HG02852 (cell line): ENCODE results near the gene OSTF1.

Source experiments
- ATAC-seq: cut with Tn5 transposase; IDR thresholded peaks from one replicate; pipeline ENCODE4 v1.9.1; 2021; ENCODE audit warnings: mild to moderate bottlenecking, moderate library complexity; ENCODE audit not compliant: unreplicated experiment

The OSTF1 gene, protein sequence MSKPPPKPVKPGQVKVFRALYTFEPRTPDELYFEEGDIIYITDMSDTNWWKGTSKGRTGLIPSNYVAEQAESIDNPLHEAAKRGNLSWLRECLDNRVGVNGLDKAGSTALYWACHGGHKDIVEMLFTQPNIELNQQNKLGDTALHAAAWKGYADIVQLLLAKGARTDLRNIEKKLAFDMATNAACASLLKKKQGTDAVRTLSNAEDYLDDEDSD

DNA sequence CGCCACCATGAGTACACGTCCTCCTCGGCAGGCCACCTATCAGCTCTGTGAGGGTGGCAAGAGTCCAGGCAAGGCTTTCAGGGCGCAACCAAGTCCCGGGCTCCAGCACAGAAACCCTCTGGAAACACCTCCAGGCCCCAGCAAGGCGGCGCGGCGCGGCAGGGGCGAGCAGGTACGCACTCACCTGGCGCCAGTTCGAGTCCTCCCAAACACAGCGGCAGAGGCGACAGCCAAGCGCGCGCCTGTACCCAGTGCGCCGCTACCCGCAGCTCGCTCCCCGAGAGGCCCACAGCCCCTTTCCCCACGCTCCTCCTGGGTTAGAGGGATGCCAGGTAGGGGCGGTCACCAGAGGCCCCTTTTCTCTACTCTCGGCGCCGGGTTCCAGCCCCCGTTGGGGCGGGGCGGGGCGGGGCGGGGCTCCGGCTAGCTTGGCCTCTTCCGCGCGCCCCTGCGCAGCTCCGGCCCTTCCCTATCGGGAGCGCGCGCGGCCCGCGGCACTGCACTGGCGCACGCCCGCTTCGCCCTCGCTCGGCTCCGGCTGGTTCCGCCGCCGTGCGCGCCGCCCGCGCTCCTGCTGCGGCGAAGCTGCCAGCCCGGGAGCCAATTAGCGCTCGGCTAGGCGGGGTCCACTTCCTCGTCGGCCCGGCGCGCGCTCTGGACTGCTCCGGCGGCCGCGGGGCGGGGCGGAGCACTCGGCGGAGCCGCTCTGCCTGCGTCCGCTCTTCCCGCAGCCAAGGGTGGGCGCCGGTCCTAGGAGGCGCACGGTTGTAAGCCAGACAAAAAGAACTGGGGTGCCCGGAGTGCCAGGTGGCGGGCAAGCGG is at the start of gene OSTF1, which contains the start of gene NMRK1:
Gene OSTF1, plus strand, starts transcription at position 691 of the 822 bp plus-strand sequence. CDS start 179 bp downstream, outside the sequence.
Gene NMRK1, minus strand, starts transcription at position 332 of the 822 bp plus-strand sequence. CDS start 5,040 bp downstream, outside the sequence.
- peak; percentile 86 for ATAC-seq

DNA sequence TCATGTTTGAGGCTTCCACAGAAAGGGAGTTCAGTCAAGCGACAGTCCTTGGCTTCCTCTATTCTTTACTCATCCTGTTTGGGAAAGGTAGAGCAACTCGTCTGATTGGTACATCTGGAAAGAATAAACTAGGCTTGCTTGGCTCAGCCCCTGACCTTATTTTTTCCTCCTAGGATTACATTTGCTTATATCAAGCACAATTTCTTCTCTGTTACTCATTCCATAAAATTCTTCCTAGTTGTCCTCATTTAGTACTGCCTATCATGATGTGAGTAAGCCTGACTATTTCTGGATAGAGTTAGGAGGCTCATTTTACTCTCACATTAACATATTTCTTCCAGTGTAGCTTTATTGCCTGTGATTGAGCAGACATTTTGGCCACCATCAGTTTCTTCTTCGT is 49.3 kb upstream of the OSTF1 start:
- ATAC-seq, result no peak

DNA sequence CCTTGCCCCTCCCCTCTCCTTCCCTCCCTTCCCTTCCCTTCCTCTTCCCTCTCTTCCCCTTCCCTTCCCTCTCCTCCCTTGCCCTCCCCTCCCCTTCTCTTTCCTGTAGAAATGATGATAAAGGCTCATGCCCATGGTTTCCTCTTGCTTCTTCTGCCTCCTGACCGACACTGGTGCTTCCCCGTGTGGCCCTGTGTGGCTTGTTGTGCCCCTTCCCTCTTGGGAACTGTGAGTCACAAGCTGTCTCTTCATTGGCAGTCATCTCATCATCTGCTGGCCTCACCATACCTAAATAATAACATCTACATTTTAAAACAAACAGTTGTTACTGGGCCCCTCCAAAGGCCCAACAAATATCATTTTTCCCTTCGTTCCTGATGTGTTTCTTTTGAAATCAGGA is 48.5 kb upstream of the OSTF1 start:
- no peak for ATAC-seq

DNA sequence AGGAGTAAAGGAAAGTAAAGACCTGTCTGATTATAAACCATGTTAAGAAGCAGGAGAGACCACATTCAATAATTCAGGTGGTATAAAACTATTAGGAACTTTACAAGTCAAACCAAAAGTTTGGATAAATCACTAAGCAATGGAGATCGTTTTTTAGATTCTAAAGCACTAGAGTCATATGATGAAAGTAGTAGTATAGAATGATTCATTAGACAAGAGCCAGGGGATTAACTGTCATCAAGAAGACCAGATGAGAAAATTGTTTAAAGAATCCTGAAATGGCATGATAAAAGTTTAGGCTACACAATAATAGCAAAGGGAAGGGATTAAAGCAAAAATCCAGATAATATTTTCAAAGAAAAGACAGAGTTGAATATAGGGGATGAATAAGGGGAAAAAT is 47.3 kb upstream of the OSTF1 start:
- no peak for ATAC-seq

DNA sequence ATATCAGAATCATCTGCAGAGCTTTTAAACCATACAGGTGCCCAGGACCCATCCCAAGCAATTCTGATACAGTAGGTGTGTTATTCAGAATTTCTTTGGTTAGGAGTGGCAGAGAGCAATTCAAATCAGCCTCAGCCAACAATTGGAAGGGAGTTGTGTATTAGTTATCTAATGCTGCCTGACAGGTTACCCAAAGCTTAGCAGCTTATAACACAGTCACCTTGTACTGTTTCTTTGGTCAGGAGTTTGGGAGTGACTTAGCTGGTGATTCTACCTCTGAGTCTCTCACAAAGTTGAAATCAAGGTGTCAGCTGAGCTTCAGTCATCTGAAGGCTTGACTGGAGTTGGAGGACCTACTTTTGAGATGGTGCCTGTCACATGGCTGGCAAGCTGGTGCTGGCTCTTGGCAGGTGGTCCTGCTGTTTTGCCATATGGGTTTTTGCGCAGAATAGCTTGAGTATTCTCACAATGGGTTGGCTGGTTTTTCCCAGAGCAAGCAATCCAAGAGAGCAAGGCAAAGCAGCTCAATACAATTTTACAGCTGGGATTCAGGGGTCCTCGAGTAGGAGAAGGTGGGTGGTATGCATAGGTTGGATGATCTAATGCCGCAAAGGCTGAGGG is 41.5 kb upstream of the OSTF1 start:
- no peak for ATAC-seq

DNA sequence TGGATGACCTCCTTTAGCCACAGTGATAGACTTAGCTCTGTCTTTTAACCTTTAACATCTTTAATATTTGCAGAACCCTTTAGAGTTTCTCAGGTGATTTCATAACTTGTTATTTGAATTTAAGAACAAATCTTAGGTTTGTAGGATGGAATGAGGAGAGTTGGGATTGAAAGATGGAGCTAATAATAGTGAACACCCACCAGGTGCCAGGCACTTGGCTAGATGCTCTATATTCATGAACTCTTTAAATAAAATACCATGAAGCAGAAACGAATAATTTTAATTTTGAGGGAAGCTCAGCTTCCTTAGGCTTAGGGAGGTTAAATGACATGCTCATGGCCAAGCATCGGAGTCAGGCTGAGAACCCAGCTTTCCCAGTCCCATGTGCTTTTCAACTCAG is 40.8 kb upstream of the OSTF1 start:
- no peak for ATAC-seq

DNA sequence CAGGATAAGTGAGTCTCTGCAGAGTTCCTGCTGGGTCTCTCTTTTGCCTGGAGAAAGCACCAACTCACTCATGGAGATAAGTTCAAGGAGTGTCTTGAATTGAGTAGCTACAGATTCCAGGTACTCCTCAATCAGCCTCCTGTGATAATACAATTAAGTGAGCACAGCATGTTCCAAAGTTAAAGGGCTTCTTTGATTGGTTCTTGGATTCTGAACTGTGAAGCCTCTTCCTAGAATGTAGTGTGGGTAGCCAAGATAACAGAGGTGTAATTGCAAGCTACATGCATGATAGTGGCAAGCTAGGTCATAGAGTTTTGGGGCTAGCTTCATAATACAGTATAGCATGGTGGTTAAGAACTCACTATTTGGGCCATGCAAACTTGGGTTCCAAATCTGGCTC is 37.0 kb upstream of the OSTF1 start:
- ATAC-seq, result no peak

DNA sequence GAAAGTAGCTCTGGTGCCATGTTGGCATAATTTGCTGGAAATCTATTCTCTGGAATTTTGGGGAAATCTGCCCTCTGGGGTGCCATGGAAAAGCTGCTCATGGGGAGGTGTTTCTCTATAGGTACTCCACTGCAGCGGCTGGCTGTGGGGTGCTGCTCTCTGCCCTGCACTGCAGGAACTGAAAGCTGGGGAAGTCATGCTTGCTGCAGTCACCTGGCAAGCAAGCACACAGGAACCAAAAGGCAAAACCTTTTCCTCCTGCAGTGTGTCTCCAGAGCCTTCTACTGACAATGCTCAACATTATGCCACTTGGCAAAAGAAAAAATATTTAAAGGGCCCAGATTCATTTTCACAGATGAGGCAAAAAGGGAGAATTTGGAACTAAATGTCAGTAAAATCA is 34.4 kb upstream of the OSTF1 start:
- ATAC-seq, result peak; percentile 99

DNA sequence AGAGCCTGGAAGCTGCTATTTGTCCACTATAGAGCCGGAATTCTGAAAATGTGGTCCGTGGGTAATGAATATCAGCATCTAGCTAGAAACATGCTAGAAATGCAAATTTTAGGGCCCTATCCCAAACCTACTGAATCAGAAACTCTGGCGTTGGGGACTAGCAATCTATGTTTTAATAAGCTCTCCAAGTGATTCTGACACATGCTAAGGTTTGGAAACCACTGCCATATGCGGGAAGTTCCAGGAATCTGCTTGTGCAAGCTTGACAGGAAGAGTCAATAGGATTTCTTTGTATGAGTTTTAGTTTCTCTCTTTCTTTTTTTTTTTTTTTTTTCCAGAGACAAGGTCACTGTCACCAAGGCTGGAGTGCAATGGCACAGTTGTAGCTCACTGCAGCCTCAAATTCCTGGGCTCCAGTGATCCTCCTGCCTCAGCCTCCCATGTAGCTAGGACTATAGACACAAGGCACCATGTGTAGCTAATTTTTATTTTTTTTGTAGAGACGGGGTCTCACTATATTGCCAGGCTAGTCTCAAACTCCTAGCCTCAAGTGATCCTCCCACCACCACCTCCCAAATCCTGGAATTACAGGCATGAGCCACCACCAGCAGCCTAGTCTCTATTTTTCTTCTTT is 33.8 kb upstream of the OSTF1 start:
- no peak for ATAC-seq

DNA sequence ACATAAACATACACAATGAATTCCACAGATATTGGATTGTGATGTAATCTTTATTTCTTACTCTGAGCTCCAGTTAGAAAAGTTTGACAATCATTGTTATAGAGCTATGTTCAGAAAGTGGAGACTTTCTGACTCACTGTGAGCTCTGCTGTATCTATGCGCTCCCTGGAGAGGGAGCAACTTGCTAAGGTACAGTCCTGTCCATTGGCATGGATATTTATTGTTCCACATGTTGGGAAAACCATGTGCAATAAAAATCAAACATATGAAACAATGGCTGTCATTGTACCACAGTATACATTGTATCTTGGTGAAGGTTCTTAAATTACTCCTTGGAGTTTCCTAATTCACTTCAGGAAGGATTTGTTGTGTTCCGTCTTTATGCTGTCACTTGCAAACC is 27.1 kb upstream of the OSTF1 start:
- no peak for ATAC-seq

DNA sequence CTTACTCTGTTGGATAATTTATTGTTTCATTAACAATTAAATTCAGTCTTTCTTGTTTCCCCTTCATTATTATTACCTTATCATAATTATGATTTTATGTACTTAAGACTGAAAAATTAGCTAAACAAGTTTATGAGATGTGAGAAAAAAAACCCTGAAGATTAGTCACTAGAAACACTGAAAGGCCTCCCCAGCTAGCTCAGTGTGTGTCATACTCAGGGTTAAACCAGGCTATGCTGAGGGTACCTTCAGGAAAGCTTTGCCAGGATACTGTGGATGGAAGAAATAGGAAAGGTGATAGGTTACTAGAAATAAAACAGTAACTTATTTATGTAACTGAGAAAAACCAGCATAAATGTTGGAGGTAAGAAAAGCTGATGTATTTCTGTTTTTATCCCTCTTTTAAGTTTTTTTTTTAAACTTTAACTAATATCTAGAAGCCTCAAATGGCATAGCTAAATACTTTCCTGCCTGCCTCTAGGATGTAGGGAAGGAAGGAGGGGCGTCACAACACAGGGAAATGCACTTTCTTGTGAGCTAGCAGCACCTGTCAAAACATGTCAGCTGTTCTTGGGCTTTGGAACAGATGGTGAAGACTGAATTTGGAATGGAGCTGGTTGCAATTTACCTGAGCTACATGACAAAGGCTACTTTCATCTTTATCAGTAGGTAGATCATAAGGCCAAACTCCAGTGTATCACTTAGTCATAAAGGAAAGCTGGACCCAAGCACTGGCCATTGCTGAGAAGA is 24.6 kb upstream of the OSTF1 start:
- ATAC-seq, result no peak

DNA sequence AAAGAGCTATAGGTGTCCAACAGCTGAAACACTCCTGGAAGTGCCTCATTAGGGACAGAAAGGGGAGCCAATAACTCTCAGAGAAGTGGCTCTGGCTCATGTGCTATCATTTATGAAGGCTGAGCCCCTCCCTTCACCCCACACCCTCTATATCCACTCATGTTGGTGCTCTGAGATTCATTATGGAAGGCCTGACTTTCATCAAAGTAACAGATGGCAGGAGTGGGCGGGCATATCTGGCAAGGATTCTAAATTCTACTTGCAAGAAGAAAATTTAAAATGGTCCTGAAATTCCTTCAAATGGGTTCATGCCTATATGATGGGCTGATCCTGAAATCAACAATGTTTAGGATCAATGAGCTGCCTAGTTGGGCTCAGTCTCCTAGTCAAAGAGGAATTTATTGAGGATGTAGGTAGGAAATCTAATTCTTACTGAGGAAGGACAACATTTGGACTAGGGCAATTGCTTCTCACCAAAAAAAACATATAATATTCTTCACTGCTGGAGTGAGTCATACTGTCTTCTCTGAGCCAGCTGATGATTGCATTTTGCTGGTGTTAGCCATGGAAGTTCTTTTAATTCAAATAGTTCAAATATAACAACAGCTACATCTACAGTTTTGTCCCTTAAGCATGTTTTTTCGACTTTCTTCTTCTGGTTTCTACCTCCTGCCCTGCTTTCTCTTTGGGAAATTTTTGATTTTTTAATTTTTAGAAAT is 23.8 kb upstream of the OSTF1 start:
- no peak for ATAC-seq

DNA sequence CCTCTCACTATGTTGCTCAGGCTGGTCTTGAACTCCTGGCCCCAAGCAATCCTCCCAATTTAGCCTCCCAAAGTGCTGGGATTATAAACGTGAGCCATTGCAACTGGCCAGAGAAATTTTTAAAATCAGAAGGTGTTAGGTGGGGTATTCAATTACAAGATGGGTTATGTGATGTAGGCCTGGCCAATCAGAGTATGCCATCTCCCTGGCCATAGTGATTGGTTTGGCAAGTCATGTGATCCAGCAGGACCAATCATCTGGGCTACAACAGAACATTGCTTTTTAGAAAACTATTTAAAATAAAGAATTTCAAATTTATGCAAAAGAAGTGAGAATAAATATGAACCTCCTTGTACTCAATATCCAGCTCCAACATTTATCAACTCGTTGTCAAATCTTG is 22.8 kb upstream of the OSTF1 start:
- no peak for ATAC-seq

DNA sequence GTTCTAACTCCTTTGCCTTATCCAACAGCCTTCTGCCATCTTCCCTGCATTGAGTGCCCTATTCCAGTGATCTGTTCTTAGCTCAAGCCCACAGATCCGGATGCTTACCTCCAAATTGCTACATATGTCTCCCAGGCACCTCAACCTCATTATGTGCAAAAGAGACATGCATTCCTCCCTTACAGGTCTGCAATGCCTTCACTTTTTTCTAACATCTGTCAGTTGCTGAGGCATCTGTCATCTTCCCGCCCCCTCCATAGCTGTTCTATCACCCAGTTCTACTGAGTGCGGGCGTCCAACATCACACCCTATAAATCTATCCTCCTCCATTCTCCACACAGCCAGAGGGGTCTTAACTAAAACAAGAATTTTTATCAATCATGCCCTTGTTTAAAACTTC is 20.4 kb upstream of the OSTF1 start:
- no peak for ATAC-seq

DNA sequence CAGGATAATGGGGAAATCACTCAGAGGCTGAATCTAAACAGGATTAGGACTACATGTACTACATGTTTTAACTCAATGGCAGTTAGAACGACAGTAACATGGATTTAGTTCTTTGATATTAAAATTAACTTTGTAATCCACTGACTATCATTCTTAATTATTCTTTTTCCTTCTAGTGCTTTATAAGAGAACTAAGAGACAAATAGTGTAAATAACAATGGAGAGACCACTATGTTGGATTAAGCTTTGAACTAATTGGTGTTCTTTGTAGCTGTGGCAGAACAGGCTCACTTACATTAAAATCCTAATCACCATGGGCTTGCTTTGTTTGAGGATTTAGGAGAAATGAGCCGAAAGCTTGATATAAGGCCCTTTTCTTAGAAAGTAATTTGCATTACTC is 19.1 kb upstream of the OSTF1 start:
- no peak for ATAC-seq

DNA sequence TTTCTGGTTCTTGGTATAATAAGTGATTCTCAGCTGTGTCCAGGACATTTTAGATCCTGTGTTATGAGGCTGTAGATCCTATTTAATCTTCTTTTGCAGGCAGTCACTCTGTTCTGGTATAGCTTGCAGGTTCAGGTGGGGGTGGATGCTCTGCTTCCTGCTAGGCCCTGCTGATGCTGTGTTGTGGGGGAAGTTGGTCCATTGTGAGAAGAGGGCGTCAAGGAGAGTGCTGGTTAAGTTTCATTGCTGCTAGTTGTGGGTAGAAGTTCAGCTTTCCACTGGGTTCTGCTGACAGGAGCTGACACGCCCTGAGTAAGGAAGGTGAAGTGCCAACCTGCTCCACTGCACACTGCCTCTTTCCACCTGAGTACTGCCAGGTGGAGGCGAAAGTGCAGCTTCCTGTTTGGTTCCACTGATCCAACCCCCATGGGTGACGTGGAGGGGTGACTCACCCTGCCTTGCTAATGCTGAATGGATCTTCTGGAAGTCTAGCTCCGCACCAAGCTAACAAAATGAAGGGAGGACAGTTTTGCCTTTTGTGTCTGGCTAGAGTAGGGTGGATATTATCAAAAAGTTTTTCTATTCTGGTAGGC is 16.7 kb upstream of the OSTF1 start:
- peak; percentile 81 for ATAC-seq

DNA sequence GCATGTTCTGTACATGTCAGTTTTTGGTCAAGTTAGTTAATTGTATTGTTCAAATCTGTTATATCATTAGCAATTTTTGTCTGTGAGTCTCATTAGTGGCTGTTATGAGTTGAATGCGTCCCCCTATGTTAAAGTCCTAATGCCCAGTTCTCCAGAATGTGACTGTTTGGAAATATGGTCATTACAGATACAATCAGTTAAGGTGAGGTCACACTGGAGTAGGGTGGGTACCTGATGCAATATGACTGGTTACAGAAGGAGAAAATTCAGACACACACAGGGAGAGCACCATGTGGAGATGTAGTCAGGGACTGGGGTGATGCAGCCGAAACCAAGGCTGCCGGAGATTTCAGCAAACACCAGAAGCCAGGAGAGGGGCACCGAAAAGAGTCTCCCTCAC is 15.4 kb upstream of the OSTF1 start:
- no peak for ATAC-seq

DNA sequence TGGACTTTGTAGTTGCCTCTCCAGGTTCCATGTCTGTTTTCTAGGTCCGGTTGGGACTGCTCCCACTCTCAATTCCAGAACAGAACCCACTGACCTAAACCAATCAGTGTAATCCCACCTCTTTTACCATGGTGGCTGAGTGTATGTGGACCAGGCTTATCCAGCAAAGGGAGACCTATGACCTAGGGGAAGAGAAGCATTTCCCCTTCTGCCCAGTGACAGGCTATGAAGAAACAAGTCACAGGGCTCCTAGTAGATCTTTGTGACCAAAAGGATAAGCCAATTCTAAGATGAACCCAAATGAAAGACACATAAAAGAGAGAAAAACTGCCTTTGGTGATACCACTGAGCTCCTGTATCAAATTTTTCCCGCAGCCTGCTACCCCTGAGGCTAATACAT is 6.7 kb upstream of the OSTF1 start:
- ATAC-seq, result no peak

DNA sequence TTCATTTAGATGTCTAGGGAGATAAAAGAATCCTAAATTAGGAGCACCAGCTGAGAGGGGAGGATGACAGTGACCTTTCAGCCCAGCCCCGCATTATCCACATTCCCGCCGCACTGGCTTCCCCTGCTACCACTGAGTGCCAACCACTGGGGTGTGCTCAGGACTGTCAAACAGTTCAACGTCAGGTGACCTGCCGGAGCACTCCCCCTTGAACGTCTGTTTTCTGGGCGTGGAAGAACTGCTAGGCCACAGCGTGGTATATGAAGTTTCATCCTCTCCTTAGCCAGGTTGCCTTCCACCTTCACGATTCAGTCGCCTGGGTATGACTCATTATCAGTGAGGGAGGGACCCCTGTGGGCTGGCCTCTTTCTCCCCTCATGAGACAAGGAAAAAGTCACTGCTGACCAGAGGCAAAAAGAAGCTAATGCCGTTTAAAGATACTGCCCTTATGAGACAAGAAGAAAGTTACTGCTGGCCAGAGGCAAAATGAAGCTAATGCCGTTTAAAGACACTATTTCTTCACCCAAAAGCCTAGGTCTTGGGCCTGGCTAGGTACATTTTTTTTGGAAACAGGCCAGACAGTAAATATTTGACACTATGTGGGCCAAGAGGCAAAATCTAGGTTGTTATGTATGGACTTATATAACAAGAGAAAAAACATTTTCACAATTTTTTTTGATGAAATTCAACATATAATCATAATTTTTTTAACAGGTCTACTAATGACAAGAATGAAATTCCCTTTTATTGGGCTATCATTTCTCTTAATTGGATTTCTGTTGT is 4.9 kb upstream of the OSTF1 start:
- no peak for ATAC-seq
